Heart left ventricle (tissue), 13 donors: Measurements from ENCODE around the gene NUDT1.

Experiments
- CTCF ChIP-seq, 12 donors: fragments of 200-600 bp; sonication (generic) in 4 of 12; IDR thresholded peaks; one replicate each; pipeline versions ENCODE4 v1.5.0 to v1.8.0; 2018 to 2022; ENCODE audit warnings: antibody characterized with exemption in 12 of 12, mild to moderate bottlenecking in 5 of 12
- POLR2A ChIP-seq, 2 donors: fragments of 450-650 bp; IDR thresholded peaks; one replicate each; pipeline ENCODE4 v1.6.1; 2017; ENCODE audit warnings: antibody characterized with exemption in 2 of 2, mild to moderate bottlenecking in 2 of 2, moderate library complexity in 2 of 2
- donor health status: ischemic (EF 13 %, LVEDD 7.1; RV severe dilation, severe dysfunction).
- donor health status: DM: no; HTN: yes; CAD: no.
- donor health status: DM: no; HTN: no; CAD: no.
- donor health status: ischemic (EF 25% LVEDD 6.9; RV normal size, moderate dysfunction).
- donor health status: ischemic (EF 25% LVEDD 5.7; RV mildly dilated, moderate dysfunction).
- donor health status: ischemic (EF 35%, LVEDD 5.7; RV mildly dilated, moderate dysfunction).
- donor health status: nonischemic (EF 11% LVEDD 7.7; RV severe dilation, severe dysfunction).
- donor health status: DM: yes; HTN: yes; CAD: no.
- donor health status: PGD.
- donor health status: ischemic (EF 29% LVEDD 5.4; RV normal size, mild dysfunction).
- donor health status: nonischemic (EF 23%, LVEDD 6.1; RV moderate dilation, normal function).

GRCh38 chr7:2202361-2202761 is 39.7 kb upstream of the NUDT1 start:
- no peak for TF ChIP-seq CTCF (IDR thresholded peaks at IDR 0.05)
- TF ChIP-seq POLR2A (IDR thresholded peaks at IDR 0.05) = no peak
